ENCODE results near the gene PRX.
"Not testable (repeated sequence)": the region's sequence is repeated elsewhere in the genome, so short reads cannot be mapped to it uniquely, and the experiment has no call there.

The PRX gene

GRCh38 chr19:40389404-40390083, 23.6 kb downstream of the PRX start:
- no peak for DNase-seq

DNA sequence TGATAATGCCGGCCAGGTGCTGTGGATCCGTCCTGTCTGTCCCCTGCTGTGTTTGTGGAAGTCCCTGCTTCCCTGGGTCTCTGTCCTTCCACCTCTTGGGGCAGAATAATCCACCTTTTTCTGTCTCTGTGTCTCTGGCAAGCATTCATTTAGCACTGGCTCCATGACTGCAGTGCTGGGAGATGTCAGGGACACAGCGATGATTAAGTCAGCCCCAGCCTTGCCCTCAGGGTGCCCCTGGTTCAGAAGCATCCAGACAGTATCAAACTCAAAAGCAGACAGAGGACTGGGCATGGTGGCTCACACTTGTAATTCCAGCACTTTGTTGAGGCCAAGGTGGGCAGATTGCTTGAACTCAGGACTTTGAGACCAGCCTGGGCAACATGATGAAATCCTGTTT, 24.7 kb downstream of the PRX start:
- DNase-seq = no peak

GRCh38 chr19:40387155-40387554, 26.0 kb downstream of the PRX start:
- DNase-seq = no peak

DNA sequence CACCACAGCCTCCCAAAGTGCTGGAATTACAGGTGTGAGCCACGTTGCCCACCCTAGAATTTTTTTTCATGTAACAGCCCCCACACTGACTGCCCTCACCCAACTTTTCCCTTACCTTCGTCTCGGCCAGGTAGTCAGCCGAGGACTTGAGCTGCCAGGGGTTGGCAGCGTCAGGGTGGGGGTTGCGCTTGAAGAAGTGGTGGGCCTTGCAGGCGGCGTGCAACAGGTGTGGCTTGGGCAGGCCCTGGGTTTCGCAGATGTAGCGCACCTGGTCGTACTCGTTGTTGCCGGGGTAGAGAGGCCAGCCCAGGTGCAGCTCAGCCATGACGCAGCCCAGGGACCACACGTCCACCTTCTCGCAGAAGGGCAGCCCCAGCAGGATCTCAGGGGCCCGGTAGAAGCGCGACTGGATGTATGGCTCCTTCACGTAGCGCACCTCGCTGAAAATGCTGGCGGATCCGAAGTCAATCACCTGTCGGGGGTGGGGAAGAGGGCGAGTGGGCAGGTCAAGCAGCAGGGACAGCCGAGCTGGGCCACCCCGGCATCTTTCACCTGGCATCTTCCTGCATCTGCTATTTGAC, 29.4 kb downstream of the PRX start:
- DNase-seq = no peak

DNA sequence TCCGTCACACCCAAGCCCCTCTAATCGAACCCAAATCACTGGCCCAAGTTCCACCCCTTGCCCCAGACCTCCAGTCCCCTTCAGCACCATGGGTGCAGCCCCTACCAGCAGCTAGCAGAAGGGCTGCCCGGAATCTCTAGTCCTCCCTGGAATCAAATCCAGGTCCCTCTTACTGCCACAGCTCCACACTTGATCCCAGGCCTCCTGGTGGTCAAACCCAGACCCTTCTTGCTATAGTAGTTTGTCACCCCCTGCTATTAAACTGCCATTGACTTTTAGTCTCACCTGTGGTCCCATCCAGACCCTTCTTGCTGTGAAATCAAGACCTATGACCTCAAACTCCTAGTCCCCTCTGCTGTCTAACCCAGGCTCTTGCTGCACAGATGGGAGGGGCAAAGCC, 31.9 kb downstream of the PRX start:
- DNase-seq = no peak

DNA sequence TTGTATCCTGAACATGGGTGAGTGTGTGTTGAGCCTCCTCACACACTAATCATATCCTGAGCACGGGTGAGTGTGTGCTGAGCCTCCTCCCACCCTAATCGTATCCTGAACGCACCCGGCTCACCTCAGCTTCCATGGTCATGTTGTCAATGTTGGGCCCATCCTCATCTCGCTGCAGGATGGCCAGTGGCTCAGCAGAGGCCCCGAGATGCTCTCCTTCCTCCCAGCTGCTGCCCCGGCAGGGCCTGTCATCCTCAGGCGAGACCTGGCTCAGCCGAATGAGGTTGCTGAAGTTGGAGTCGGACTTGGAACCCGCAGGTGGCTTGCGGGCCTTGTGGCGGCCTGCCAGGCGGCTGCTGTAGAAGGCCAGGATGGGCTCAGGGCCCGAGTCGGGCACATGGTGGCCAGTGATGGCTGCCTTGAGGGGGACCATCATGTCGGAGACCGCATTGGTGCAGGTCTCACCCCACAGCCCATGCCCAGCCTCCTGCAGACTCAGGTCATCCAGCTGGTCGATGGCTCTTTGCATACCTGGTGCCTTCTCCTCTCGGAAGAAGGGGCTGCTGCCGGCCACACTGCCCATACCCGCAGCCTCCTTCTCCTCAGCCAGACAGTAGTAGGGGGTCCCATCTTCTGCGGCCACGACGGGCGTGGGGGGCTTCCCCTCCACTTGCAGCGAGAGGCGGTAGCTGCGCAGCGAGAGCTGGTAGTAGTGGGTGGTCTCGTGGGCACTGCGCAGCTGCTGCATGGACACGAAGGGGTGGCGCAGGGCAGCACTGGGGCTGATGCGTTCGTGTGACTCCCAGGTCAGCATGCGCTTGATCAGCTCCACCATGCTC, 32.8 kb downstream of the PRX start:
- no peak for DNase-seq

GRCh38 chr19:40379446-40380198, 33.6 kb downstream of the PRX start:
- DNase-seq = no peak

DNA sequence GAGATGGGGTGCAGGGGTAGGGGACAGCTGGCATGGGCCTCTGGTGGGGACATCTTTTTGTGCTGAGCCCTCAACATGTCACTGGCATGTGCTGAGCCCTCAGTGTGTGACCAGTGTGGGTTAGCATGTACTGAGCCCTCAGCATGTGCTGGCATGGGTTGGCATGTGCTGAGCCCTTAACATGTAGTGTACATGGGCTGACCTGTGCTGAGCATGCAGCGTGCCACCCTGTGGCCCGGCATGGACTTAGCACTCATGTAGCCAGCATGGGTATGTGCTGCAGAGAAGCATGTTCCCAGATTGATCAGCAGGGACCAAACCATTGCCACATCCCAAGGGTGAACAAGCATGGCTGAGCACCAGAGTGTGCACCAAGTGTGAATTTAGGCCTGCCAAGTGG, 34.7 kb downstream of the PRX start:
- DNase-seq = no peak

GRCh38 chr19:40377876-40378385, 35.2 kb downstream of the PRX start:
- no peak for DNase-seq

DNA sequence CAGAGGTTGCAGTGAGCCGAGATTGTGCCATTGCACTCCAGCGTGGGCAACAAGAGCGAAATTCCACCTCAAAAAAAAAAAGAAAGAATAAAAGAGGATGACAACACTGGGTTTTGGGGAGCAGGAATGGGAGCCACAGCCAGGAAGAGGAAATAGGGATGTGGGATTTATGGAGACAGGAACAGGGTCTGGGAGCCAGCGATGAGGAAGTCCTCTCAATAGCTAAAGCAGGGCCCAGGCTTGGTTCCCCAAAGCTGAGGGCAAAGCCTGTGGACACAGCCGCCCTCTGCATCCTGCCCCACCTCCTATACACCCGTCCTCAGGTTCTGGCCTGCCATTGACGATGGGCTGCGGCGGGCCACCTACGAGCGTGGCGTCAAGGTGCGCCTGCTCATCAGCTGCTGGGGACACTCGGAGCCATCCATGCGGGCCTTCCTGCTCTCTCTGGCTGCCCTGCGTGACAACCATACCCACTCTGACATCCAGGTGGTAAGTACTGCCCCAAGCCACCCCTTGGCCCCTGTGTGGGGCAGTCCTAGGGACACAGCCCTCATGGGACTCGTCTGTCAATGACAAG, 36.8 kb downstream of the PRX start:
- DNase-seq = no peak

- no peak for DNase-seq
Observed at GRCh38 chr19:40374084-40374483, 39.1 kb downstream of the PRX start.

- no peak for DNase-seq
Observed at GRCh38 chr19:40371802-40372122, 41.4 kb downstream of the PRX start.

DNA sequence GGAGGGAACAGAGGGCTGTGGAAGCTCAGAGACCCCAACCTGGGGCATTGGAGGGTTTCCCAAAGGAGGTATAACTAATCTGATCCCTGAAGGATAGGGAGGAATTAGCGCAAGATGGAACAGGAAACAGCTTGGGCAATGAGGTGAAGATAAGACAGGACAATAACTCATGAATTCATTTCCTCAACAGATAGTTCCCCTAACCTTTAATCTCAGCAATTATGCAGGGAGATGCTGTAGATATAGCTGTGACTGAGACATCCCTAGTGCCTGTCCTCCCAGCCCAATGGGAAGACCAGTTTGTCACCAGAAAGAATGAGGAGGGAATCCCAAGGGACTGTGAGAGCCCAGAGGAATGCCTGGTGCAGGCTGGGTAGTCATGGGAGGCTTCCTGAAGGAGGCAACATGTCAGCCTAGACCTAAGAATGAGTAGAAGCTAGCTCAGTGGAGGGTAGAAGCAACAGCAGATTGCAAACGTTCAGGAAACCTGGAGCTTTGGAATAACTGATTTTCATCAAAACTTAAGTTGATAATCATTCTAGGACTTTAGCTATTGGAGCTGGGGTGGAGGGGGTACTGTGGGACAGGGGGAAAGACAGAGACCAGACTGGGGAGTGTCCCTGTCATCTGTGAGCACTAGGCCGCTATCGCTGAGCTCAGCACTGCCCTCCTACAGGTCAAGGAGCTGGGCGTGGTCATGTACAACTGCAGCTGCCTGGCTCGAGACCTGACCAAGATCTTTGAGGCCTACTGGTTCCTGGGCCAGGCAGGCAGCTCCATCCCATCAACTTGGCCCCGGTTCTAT, 42.0 kb downstream of the PRX start:
- DNase-seq = no peak

DNA sequence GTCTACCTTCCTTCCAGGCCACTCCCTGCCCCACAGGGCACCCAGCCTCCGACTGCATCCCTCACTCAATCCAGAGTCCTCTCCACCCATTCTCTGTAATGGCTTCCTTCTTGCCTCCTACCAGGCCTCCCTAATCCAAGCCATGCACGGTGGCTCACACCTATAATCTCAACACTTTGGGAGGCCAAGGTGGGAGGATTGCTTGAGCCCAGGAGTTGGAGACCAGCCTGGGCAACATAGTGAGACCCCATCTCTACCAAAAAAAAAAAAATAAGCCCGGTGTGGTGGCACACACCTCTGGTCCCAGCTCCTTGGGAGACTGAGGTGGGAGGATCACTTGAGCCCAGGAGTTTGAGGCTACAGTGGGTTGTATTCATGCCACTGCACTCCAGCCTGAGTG, 42.9 kb downstream of the PRX start:
- not testable (repeated sequence) for DNase-seq

DNA sequence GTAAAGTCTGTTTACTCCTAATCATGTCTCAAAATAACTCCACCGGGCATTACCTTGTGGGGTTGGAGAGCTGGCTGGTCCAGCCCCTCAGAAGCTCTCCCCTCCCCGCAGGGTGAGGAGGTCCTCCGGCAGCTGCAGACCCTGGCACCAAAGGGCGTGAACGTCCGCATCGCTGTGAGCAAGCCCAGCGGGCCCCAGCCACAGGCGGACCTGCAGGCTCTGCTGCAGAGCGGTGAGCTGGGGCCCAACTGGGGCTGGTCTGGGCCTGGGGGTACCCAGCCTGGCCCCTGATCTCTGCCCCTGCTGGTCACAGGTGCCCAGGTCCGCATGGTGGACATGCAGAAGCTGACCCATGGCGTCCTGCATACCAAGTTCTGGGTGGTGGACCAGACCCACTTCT, 43.4 kb downstream of the PRX start:
- DNase-seq = no peak

DNA sequence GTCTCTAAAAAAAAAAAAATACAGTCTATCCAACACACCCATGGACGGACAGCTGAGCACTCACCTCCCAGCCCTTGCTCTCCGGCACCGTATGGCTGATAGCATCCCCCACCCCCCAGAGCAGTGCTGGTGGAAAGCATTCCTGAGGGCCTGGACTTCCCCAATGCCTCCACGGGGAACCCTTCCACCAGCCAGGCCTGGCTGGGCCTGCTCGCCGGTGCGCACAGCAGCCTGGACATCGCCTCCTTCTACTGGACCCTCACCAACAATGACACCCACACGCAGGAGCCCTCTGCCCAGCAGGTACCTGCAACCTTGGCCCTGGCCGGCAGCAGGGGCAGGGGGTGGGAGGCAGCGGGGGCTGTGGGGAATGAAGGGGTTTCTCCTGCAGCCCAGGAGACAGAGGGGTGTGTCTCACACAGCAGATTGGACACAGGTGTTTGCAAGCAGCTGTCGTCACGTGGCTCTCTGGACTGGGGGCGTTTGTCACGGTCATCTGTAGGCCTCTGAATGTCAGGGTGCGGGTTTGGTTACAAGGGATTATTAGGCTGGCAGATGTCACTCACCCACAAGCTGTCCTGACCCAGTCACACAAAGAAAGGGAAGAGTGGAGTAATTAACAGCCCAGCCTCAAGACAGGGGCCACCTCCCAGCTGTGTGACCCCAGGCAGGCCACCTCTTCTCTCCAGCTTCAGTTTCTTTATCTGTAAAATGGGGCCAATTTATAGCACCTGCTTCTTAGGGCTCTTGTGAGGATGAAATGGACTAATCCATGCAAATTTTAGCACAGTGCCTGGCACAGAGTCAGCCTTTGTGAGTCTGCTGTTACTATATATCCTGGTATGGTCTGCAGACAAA, 45.4 kb downstream of the PRX start:
- DNase-seq = no peak

DNA sequence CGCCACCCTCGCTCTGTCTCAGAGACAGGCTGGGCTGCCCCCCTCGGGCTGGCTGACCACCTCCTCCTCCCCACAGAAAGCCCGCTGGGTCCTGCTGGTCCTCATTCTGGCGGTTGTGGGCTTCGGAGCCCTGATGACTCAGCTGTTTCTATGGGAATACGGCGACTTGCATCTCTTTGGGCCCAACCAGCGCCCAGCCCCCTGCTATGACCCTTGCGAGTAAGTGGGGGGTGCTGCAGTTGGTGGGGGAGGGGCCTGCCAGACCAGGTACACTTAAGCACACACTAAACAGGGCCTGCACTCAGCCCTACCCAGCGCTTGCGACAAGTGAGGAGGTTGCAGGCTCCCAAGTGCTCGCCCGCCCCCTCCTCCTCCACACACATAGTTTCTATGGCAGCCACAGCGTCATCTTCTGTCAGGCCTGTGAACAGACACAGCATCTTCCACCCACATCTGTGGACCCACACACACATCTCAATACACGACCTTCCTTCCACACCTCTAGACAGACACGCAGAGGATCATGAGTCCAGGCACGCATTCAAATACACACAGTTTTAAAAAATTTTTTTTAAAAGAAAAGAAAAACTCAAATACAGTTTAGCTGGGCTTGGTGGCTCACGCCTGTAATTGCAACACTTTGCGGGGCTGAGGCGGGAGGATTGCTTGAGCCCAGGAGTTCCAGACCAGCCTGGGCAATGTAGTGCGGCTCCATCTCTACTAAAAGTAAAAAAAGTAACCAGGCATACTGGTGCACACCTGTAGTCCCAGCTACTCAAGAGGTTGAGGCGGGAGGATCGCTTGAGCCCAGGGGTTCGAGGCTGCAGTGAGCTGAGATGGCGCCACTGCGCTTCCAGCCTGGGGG, 46.2 kb downstream of the PRX start:
- peak; percentile 45 for DNase-seq

DNA sequence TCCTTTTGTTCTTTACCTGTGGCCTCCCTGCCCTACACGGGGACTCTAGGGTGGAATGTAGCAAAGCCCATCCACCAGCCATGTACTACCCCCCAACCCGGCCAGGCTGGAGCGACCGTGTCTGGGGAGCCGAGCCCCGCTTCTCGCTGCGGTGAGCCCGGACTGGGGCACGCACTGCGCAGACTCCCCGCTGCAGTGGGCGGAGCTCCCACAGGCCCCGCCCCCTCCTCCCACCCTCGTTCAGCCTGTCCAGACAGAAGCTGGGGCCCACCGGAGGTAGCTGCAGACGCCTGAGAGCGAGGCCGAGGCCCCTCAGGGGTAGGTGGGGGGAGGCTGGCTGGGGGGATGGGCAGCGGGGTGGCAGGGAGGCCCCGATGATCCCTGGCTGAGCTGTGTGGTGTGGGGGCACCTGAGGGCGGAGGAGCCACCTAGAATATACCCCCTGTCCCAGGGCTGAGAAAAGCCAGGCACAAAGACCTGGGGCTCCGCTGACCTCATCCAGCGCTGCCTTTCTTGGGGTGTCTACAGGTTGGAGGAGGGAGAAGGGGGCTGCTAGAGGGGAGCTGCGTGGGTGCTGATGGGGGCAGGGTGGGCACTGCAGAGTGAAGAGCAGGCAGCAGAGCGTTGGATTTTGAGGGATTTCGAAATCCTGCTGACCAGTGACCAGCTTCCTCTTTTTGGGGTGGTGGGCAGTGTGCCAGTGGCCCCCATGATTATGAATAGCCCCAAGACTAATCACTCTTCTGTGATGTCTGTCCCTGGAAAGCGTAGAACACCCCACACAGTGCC, 47.4 kb downstream of the PRX start:
- peak; percentile 79 for DNase-seq

- no peak for DNase-seq
Observed at GRCh38 chr19:40365010-40365409, 48.2 kb downstream of the PRX start.

Data from fibroblast of skin of abdomen (primary cell).